Sigmoid colon (tissue), 7 donors: ENCODE data around the gene PCK1. TPM values are rescaled to one million over a fixed set of nuclear protein-coding genes. Genes with fewer than 3 reads are reported as not detected.

Experiments used
- DNase-seq: peaks from one replicate; pipeline ENCODE4 v3.0.0-alpha.2; 2019
- H3K27ac ChIP-seq, 4 donors: fragments of 200-600 bp; sonication (generic); one replicate each; pipeline ENCODE4 v1.5.1; 2016 to 2019; ENCODE audit warnings: mild to moderate bottlenecking in 1 of 4
- H3K27me3 ChIP-seq, 3 donors: fragments of 200-600 bp; sonication (generic); one replicate each; pipeline ENCODE4 v1.5.1; 2019; ENCODE audit warnings: mild to moderate bottlenecking in 1 of 3
- H3K36me3 ChIP-seq, 4 donors: fragments of 200-600 bp; sonication (generic); one replicate each; pipeline ENCODE4 v1.5.1; 2016 to 2019
- H3K4me1 ChIP-seq, 4 donors: fragments of 200-600 bp; sonication (generic); one replicate each; pipeline ENCODE4 v1.5.1; 2017 to 2019
- H3K4me3 ChIP-seq, 4 donors: fragments of 200-600 bp; sonication (generic); one replicate each; pipeline ENCODE4 v1.5.1; 2017 to 2019; ENCODE audit warnings: mild to moderate bottlenecking in 2 of 4, moderate library complexity in 1 of 4
- H3K9me3 ChIP-seq, 4 donors: fragments of 200-600 bp in 3 of 4; sonication (generic) in 3 of 4; one replicate each; pipeline versions ENCODE4 v1.5.1 to v1.6.1; 2013 to 2019
- EP300 ChIP-seq, 4 donors: sonication (generic); formaldehyde crosslinking; IDR thresholded peaks; one replicate each; pipeline ENCODE4 v1.6.1; 2017; ENCODE audit warnings: antibody characterized with exemption in 4 of 4
- POLR2A ChIP-seq, 2 donors: fragments of 450-650 bp; IDR thresholded peaks; one replicate each; pipeline ENCODE4 v1.6.1; 2016; ENCODE audit warnings: antibody characterized with exemption in 2 of 2, mild to moderate bottlenecking in 2 of 2, moderate library complexity in 2 of 2
- POLR2AphosphoS5 ChIP-seq, 4 donors: sonication (generic); formaldehyde crosslinking; IDR thresholded peaks; one replicate each; pipeline ENCODE4 v1.6.1; 2017; ENCODE audit warnings: antibody characterized with exemption in 4 of 4
- WGBS, 2 donors: extraction: QIAGEN DNeasy Blood & Tissue Kit; methylation state at CpG; one replicate each; pipeline ENCODE4 v1.1.7; 2013; 5-methylcytosine and 5-hydroxymethylcytosine counted together
- intact Hi-C: fragments of 100-400 bp; cut with DNase I; formaldehyde crosslinking; loops from one replicate; pipeline ENCODE4 v1.15.1; 2023
- polyA plus RNA-seq, 3 donors: library from polyadenylated mRNA; stranded (reverse); fragments of 200-250 nt; gene quantifications; one replicate each; pipeline ENCODE4 v1.2.3, GENCODE V29; 2013
- total RNA-seq, 4 donors: library from RNA; depleted of rRNA; stranded (reverse); fragments of >200 nt; gene quantifications; one replicate each; pipeline ENCODE4 v1.1.0, GENCODE V29; 2016
- TF ChIP-seq, protein P1 (sequence below), 4 experiments: fragments of 450-650 bp in 3 of 4; fragments of 200-600 bp in 1 of 4; IDR thresholded peaks; one replicate each; pipeline ENCODE4 v1.5.1; 2016 to 2019; ENCODE audit warnings: antibody characterized with exemption in 4 of 4, mild to moderate bottlenecking in 3 of 4, moderate library complexity in 2 of 4
- donor health status: healthy with polysubstance abuse.
- donor health status: Bipolar disorder and iron deficiency.
- donor health status: healthy.

PCK1 gene
- total and polyA plus RNA-seq, 7 donors: 0.33 to 334 (median 7.5) TPM

DNA sequence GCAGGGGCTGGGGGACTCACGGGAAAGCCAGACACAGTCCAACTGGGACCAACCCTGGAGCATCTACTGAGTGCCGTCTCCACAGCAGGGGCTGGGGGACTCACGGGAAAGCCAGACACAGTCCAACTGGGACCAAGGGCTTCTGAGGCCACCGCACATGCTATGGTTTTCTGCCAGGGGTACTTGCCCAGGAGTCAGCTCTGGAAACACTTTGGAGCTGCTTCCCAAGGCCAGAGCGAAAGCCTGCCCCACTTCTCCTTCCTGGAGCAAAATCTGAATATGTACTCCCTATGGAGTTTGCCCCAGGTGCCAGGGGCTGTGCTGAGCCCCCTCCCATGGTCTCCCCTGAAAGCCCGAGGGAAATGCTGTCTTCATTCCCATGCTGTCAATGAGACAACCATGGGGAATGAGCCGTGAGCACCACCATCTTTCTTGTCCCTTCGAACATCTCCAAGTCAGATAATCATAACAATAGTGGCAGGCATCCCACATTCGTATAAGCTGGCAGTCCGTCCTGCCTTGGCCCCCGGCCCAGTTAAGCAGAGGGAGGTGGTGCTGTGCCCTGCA, 18.5 kb downstream of the PCK1 start:
- Histone ChIP-seq H3K4me1 (peaks cover 0 to 43% (median 42%) of the 10 kb centered on the region in 4 donors), H3K36me3 (no peaks in the 10 kb centered on the region), H3K27me3 (no peaks in the 10 kb centered on the region), H3K4me3 (no peak overlapping the region), H3K9me3 (no peaks in the 10 kb centered on the region), H3K27ac (peak overlapping the region in 2 of 4 donors; percentile 75 to 79)
- no peak for DNase-seq
- intact Hi-C loops: no loop called here
- TF ChIP-seq EP300 (IDR thresholded peaks at IDR 0.05) (no peak), POLR2A (IDR thresholded peaks at IDR 0.05) (no peak), POLR2AphosphoS5 (IDR thresholded peaks at IDR 0.05) (no peak)
- TF ChIP-seq, protein P1, sequence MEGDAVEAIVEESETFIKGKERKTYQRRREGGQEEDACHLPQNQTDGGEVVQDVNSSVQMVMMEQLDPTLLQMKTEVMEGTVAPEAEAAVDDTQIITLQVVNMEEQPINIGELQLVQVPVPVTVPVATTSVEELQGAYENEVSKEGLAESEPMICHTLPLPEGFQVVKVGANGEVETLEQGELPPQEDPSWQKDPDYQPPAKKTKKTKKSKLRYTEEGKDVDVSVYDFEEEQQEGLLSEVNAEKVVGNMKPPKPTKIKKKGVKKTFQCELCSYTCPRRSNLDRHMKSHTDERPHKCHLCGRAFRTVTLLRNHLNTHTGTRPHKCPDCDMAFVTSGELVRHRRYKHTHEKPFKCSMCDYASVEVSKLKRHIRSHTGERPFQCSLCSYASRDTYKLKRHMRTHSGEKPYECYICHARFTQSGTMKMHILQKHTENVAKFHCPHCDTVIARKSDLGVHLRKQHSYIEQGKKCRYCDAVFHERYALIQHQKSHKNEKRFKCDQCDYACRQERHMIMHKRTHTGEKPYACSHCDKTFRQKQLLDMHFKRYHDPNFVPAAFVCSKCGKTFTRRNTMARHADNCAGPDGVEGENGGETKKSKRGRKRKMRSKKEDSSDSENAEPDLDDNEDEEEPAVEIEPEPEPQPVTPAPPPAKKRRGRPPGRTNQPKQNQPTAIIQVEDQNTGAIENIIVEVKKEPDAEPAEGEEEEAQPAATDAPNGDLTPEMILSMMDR (IDR thresholded peaks at IDR 0.05): no peak
- WGBS, 2 donors: 64 to 68% methylated on average over 11 of the region's 11 CpGs

GRCh38 chr20:57579898-57580447, 19.1 kb downstream of the PCK1 start:
- no peaks in the 10 kb centered on the region for H3K27me3 ChIP-seq
- no peaks in the 10 kb centered on the region for H3K9me3 ChIP-seq
- H3K27ac ChIP-seq: peak overlapping the region in 3 of 4 donors; percentile 48 to 79 (median 75)
- no peak overlapping the region for H3K4me3 ChIP-seq
- no peaks in the 10 kb centered on the region for H3K36me3 ChIP-seq
- peaks cover 0 to 47% (median 42%) of the 10 kb centered on the region in 4 donors for H3K4me1 ChIP-seq
- TF ChIP-seq, protein P1 (IDR thresholded peaks at IDR 0.05): no peak
- peak in 3 of 4 donors; percentile 66 to 81 (median 75) for TF ChIP-seq POLR2AphosphoS5 (IDR thresholded peaks at IDR 0.05)
- no peak for TF ChIP-seq POLR2A (IDR thresholded peaks at IDR 0.05)
- TF ChIP-seq EP300 (IDR thresholded peaks at IDR 0.05): peak in 3 of 4 donors; percentile 23 to 66 (median 36)
- 7 to 27% methylated on average over 21 of the region's 21 CpGs for whole genome bisulfite sequencing, 2 donors
- peak; percentile 73 for DNase-seq
- intact Hi-C loops: loop anchor here (5.0 kb wide), 1 partner anchor 193 kb away; no protein-coding TSS in a partner anchor

- intact Hi-C loops: loop anchor here (5.0 kb wide), 1 partner anchor 193 kb away; no protein-coding TSS in a partner anchor
Observed at GRCh38 chr20:57580478-57581201, 19.7 kb downstream of the PCK1 start.

DNA sequence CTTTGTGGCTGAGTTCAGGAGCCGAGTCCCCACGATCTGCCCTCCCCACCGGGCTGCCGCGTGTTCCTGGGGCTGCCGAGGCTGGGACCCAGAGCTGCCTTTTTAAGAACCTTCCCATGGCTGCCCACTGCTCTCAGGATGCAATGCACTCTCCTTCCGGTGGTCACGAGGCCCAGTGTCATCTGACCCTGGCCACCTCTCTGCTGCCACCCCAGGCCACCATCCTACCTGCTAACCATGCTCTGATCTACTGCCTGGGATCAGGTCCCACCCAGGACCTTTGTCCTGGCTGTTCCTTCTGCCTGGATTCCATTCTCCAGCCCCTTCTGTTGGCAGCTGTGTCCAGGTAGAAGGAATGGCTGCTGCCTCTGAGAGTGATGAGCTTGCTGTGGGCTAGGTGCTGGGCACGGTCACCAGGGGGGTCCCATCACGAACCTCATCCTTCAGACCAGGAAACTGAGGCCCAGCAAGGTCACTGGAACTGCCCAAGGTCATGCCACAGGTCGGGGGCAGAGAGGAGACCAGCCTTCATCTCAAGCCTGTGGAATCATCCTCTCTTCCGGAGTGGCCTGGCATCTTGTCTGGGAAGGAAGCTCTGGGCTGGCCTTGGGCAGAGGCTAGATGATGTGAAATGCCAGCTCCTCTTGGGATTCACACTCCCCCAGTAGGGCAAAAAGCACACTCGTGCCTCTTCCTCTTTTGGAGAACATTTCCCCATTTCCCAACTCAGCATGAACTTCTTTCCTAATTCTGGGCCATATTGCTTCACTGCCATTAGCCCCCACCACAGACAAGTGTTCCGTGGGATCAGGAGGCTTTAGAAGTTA, 20.5 kb downstream of the PCK1 start:
- no peaks in the 10 kb centered on the region for H3K9me3 ChIP-seq
- H3K27me3 ChIP-seq: no peaks in the 10 kb centered on the region
- H3K36me3 ChIP-seq: no peaks in the 10 kb centered on the region
- peaks cover 0 to 62% (median 49%) of the 10 kb centered on the region in 4 donors for H3K4me1 ChIP-seq
- DNase-seq: no peak
- WGBS, 2 donors: 78 to 84% methylated on average over 14 of the region's 14 CpGs
- intact Hi-C loops: loop anchor here (5.0 kb wide), 1 partner anchor 194 kb away; no protein-coding TSS in a partner anchor
- H3K27ac ChIP-seq: peak overlapping the region; percentile 67 to 79 (median 72)
- no peak overlapping the region for H3K4me3 ChIP-seq
- TF ChIP-seq POLR2A (IDR thresholded peaks at IDR 0.05) (no peak), EP300 (IDR thresholded peaks at IDR 0.05) (no peak), POLR2AphosphoS5 (IDR thresholded peaks at IDR 0.05) (no peak)

More at GRCh38 chr20:57580478-57581201, 19.7 kb downstream of the PCK1 start:
- Histone ChIP-seq H3K4me1 (peaks cover 0 to 54% (median 43%) of the 10 kb centered on the region in 4 donors), H3K9me3 (no peaks in the 10 kb centered on the region), H3K27ac (peak overlapping the region in 3 of 4 donors; percentile 48 to 79 (median 75)), H3K27me3 (no peaks in the 10 kb centered on the region), H3K4me3 (no peak overlapping the region), H3K36me3 (no peaks in the 10 kb centered on the region)
- peak; percentile 60 for DNase-seq
- TF ChIP-seq EP300 (IDR thresholded peaks at IDR 0.05): no peak
- no peak for TF ChIP-seq POLR2A (IDR thresholded peaks at IDR 0.05)
- TF ChIP-seq, protein P1 (IDR thresholded peaks at IDR 0.05): no peak
- no peak for TF ChIP-seq POLR2AphosphoS5 (IDR thresholded peaks at IDR 0.05)
- 47 to 72% methylated on average over 13 of the region's 13 CpGs for WGBS, 2 donors
